SK-N-MC (cell line): ENCODE measurements around the gene MET.

Source experiments
- DNase-seq: peaks from one replicate; pipeline ENCODE4 v3.0.0-alpha.2; 2011; ENCODE audit warnings: low read depth, low spot score
- H3K27ac ChIP-seq: fragments of 200-600 bp; sonication (generic); 2 replicates; pipeline ENCODE4 v1.5.1; 2016; ENCODE audit warnings: mixed run types
- H3K36me3 ChIP-seq: fragments of 200-600 bp; sonication (generic); 2 replicates; pipeline ENCODE4 v1.6.1; 2017; ENCODE audit warnings: antibody characterized with exemption, low read length, mixed read lengths; ENCODE audit not compliant: insufficient read depth
- H3K4me3 ChIP-seq: fragments of 200-600 bp; sonication (generic); 2 replicates; pipeline ENCODE4 v1.5.1; 2016
- H3K9ac ChIP-seq: fragments of 200-600 bp; sonication (generic); 2 replicates; pipeline ENCODE4 v1.8.0; 2017; ENCODE audit warnings: mixed run types, mixed read lengths; ENCODE audit not compliant: insufficient read length
- H3K9me3 ChIP-seq: fragments of 200-600 bp; sonication (generic); 2 replicates; pipeline ENCODE4 v1.6.1; 2017; ENCODE audit warnings: low read depth, mild to moderate bottlenecking, antibody characterized with exemption, low read length, moderate library complexity, mixed read lengths
- EZH2 ChIP-seq: fragments of 200-600 bp; sonication (generic); IDR thresholded peaks from one replicate; pipeline ENCODE4 v1.6.1; 2017; ENCODE audit warnings: antibody characterized with exemption
- FOXP2 ChIP-seq: optimal IDR thresholded peaks from 2 replicates; pipeline ENCODE3; 2011; ENCODE audit warnings: mild to moderate bottlenecking, moderate library complexity; ENCODE audit not compliant: insufficient read depth; ENCODE audit errors: extremely low read length, control extremely low read depth
- POLR2AphosphoS5 ChIP-seq: IDR thresholded peaks from 2 replicates; pipeline ENCODE4 v1.6.1; 2012; ENCODE audit warnings: mild to moderate bottlenecking, low read depth, low read length, borderline replicate concordance

Gene MET

GRCh38 chr7:116790025-116790424 lies 118.0 kb downstream of the MET start:
- no peak for DNase-seq
- Histone ChIP-seq H3K4me3 (no peak overlapping the region), H3K9ac (no peak overlapping the region), H3K36me3 (no peaks in the 10 kb centered on the region), H3K9me3 (no peaks in the 10 kb centered on the region), H3K27ac (no peak overlapping the region)
- no peak for TF ChIP-seq EZH2
- TF ChIP-seq FOXP2 = no peak
- TF ChIP-seq POLR2AphosphoS5 = no peak

- no peaks in the 10 kb centered on the region for H3K9me3 ChIP-seq
- no peak for TF ChIP-seq POLR2AphosphoS5
- no peak for TF ChIP-seq FOXP2
- TF ChIP-seq EZH2 = no peak
- DNase-seq = no peak
- H3K4me3 ChIP-seq = no peak overlapping the region
- H3K36me3 ChIP-seq = no peaks in the 10 kb centered on the region; the same call in 1 of the 2 replicates
- H3K9ac ChIP-seq = no peak overlapping the region
- no peak overlapping the region for H3K27ac ChIP-seq
Observed at GRCh38 chr7:116792813-116793212, 120.8 kb downstream of the MET start.

GRCh38 chr7:116793795-116794340 lies 121.9 kb downstream of the MET start:
- H3K27ac ChIP-seq = no peak overlapping the region
- H3K9ac ChIP-seq = no peak overlapping the region
- no peaks in the 10 kb centered on the region for H3K9me3 ChIP-seq
- TF ChIP-seq FOXP2 = no peak
- TF ChIP-seq POLR2AphosphoS5 = no peak
- TF ChIP-seq EZH2 = no peak
- DNase-seq = no peak
- no peaks in the 10 kb centered on the region; the same call in 1 of the 2 replicates for H3K36me3 ChIP-seq
- H3K4me3 ChIP-seq = no peak overlapping the region

- no peak overlapping the region for H3K4me3 ChIP-seq
- TF ChIP-seq FOXP2 = no peak
- TF ChIP-seq EZH2 = no peak
- no peak for TF ChIP-seq POLR2AphosphoS5
- no peak overlapping the region for H3K27ac ChIP-seq
- no peak overlapping the region for H3K9ac ChIP-seq
- H3K9me3 ChIP-seq = no peaks in the 10 kb centered on the region
- no peak for DNase-seq
- no peaks in the 10 kb centered on the region; the same call in 1 of the 2 replicates for H3K36me3 ChIP-seq
Observed at GRCh38 chr7:116796471-116796870, 124.5 kb downstream of the MET start.

- H3K4me3 ChIP-seq = no peak overlapping the region
- TF ChIP-seq FOXP2 (no peak), POLR2AphosphoS5 (no peak), EZH2 (no peak)
- DNase-seq = no peak
- H3K36me3 ChIP-seq = no peaks in the 10 kb centered on the region; the same call in 1 of the 2 replicates
- no peak overlapping the region for H3K9ac ChIP-seq
- no peak overlapping the region for H3K27ac ChIP-seq
- H3K9me3 ChIP-seq = no peaks in the 10 kb centered on the region
Observed at GRCh38 chr7:116797612-116798011, 125.6 kb downstream of the MET start.

GRCh38 chr7:116798232-116798631 lies 126.2 kb downstream of the MET start:
- no peak overlapping the region for H3K9ac ChIP-seq

GRCh38 chr7:116799916-116800315 lies 127.9 kb downstream of the MET start:
- Histone ChIP-seq H3K9ac (no peak overlapping the region), H3K27ac (no peak overlapping the region), H3K36me3 (no peaks in the 10 kb centered on the region; the same call in 1 of the 2 replicates), H3K4me3 (no peak overlapping the region), H3K9me3 (no peaks in the 10 kb centered on the region)
- TF ChIP-seq POLR2AphosphoS5 (no peak), FOXP2 (no peak), EZH2 (no peak)
- no peak for DNase-seq

More at GRCh38 chr7:116798232-116798631, 126.2 kb downstream of the MET start:
- Histone ChIP-seq H3K4me3 (no peak overlapping the region), H3K36me3 (no peaks in the 10 kb centered on the region; the same call in 1 of the 2 replicates), H3K27ac (no peak overlapping the region), H3K9me3 (no peaks in the 10 kb centered on the region)
- no peak for DNase-seq
- no peak for TF ChIP-seq FOXP2
- TF ChIP-seq EZH2 = no peak
- TF ChIP-seq POLR2AphosphoS5 = no peak

- no peak overlapping the region for H3K4me3 ChIP-seq
- H3K9ac ChIP-seq = no peak overlapping the region
- TF ChIP-seq EZH2 = no peak
- H3K27ac ChIP-seq = no peak overlapping the region
- no peak for DNase-seq
- no peaks in the 10 kb centered on the region; the same call in 1 of the 2 replicates for H3K36me3 ChIP-seq
- no peaks in the 10 kb centered on the region for H3K9me3 ChIP-seq
Observed at GRCh38 chr7:116800594-116800993, 128.6 kb downstream of the MET start.

- Histone ChIP-seq H3K9ac (peak overlapping the region; percentile 6), H3K36me3 (no peaks in the 10 kb centered on the region; the same call in 1 of the 2 replicates), H3K9me3 (no peaks in the 10 kb centered on the region), H3K4me3 (0 out of 2 replicates have a peak overlapping the region, but pooled peaks have one; percentile 15), H3K27ac (0 out of 2 replicates have a peak overlapping the region, but pooled peaks have one; percentile 16)
- no peak for DNase-seq
- no peak for TF ChIP-seq EZH2
- no peak for TF ChIP-seq FOXP2
- TF ChIP-seq POLR2AphosphoS5 = no peak
Observed at GRCh38 chr7:116801092-116801710, 129.2 kb downstream of the MET start.
